PC-9 (cell line): ENCODE measurements around the gene SUSD1.

ENCODE experiments used
- CTCF ChIP-seq: fragments of 200-600 bp; sonication (generic); conservative IDR thresholded peaks from 2 replicates; pipeline ENCODE4 v1.6.1; 2017; ENCODE audit warnings: mixed run types, antibody characterized with exemption, mild to moderate bottlenecking, moderate library complexity
- EZH2 ChIP-seq: fragments of 200-600 bp; sonication (generic); IDR thresholded peaks from 2 replicates; pipeline ENCODE4 v1.8.0; 2017; ENCODE audit warnings: antibody characterized with exemption, low read depth

DNA sequence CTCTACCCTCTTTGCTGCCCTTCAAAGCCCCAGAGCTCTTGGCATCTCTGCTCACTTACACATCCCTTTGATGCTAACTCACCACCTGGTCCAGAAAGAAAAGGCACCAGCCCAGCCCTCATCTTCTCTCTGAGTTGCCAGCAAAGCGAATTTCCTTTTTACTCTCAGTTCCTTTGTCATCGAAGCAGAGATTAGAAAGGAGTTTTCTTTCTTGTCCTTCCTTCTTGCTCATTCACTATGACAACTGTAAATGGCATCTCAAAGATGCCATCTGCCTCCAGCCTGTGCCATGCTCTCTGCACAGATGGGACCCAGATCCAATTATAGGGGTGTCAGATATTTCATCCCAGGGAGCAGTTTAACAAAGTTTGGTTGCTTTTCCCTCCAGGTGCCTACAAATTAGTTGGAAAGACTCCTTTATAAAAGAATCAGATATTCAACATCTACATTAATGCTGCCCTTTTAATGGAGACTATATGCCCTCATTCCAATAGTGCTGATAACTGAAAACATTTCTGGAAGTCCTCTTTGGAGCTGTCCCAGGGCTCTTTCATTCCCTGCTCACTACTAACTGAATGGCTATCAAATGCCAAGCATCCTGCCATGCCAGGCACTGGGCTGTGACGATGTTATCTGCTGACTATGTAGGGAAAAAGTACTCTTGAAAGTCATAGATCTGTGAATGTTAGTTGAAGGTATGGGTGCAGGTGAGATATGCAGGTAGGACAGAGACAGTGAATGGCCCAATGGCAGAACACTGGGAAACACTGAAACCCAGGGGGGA lies 58.9 kb downstream of the SUSD1 start:
- no peak for TF ChIP-seq CTCF
- no peak for TF ChIP-seq EZH2
